ENCODE measurements around the gene PCNT. TPM values are rescaled to one million over a fixed set of nuclear protein-coding genes. Genes with fewer than 3 reads are reported as not detected.

The PCNT gene
- total RNA-seq, 2 experiments from 2014 or later = 54.4 to 55.5 TPM

- no peaks in the 10 kb centered on the region for H3K27me3 Mint-ChIP-seq
- ChIA-PET CTCF (no interaction called here), POLR2A (no interaction called here)
- no peak overlapping the region for H3K27ac ChIP-seq (ENCODE audit: low read depth in 1 of 2, low read length in 2 of 2)
- no peak for ATAC-seq (ENCODE audit: poor library complexity)
- intact Hi-C loops (cut with DNase I, micrococcal nuclease) = no loop called here
- DNase-seq = no peak
- H3K4me3 ChIP-seq (ENCODE audit: low read length) = no peak overlapping the region
- peaks cover 53% of the 10 kb centered on the region for H3K36me3 ChIP-seq (ENCODE audit: insufficient read depth, low read length)
- H3K4me1 Mint-ChIP-seq (ENCODE audit: low read depth) = no peaks in the 10 kb centered on the region
- TF ChIP-seq CTCF (IDR thresholded peaks at IDR 0.05) = no peak
- no peak overlapping the region for H3K27ac Mint-ChIP-seq
- no peaks in the 10 kb centered on the region for H3K27me3 ChIP-seq (ENCODE audit: control insufficient read depth in 1 of 2, insufficient read depth in 2 of 2, low read length in 2 of 2)
- no peaks in the 10 kb centered on the region for H3K9me3 ChIP-seq (ENCODE audit: control insufficient read depth in 1 of 2, insufficient read depth in 1 of 2, low read length in 2 of 2)
- no peak overlapping the region for H3K4me3 Mint-ChIP-seq
- no peaks in the 10 kb centered on the region for H3K9me3 Mint-ChIP-seq
- H3K36me3 Mint-ChIP-seq (ENCODE audit: low read depth) = peaks cover 60% of the 10 kb centered on the region
- no peaks in the 10 kb centered on the region for H3K4me1 ChIP-seq (ENCODE audit: insufficient read depth, low read length)
These were observed 69.0 kb downstream of the PCNT start for GRCh38 chr21:46392921-46393320.

- H3K9me3 ChIP-seq (ENCODE audit: control insufficient read depth in 1 of 2, insufficient read depth in 1 of 2, low read length in 2 of 2) = no peaks in the 10 kb centered on the region
- intact Hi-C loops (cut with DNase I, micrococcal nuclease) = no loop called here
- no peaks in the 10 kb centered on the region for H3K4me1 ChIP-seq (ENCODE audit: insufficient read depth, low read length)
- no peak for TF ChIP-seq CTCF (IDR thresholded peaks at IDR 0.05)
- H3K27me3 ChIP-seq (ENCODE audit: control insufficient read depth in 1 of 2, insufficient read depth in 2 of 2, low read length in 2 of 2) = no peaks in the 10 kb centered on the region
- Mint-ChIP-seq H3K36me3 (ENCODE audit: low read depth) (peaks cover 65% of the 10 kb centered on the region), H3K4me3 (no peak overlapping the region), H3K27ac (no peak overlapping the region), H3K9me3 (no peaks in the 10 kb centered on the region), H3K27me3 (no peaks in the 10 kb centered on the region), H3K4me1 (ENCODE audit: low read depth) (no peaks in the 10 kb centered on the region)
- H3K27ac ChIP-seq (ENCODE audit: low read depth in 1 of 2, low read length in 2 of 2) = no peak overlapping the region
- H3K4me3 ChIP-seq (ENCODE audit: low read length) = no peak overlapping the region
- ChIA-PET CTCF (no interaction called here), POLR2A (interaction anchor here (0.7 kb wide), 1 partner anchor 159 kb away, joined by 3 read pairs; no protein-coding TSS in a partner anchor)
- ATAC-seq (ENCODE audit: poor library complexity) (no peak), DNase-seq (no peak)
- peaks cover 59% of the 10 kb centered on the region for H3K36me3 ChIP-seq (ENCODE audit: insufficient read depth, low read length)
These were observed 69.5 kb downstream of the PCNT start for GRCh38 chr21:46393451-46393940.

- H3K27ac Mint-ChIP-seq = no peak overlapping the region
- no peak overlapping the region for H3K4me3 Mint-ChIP-seq
- peaks cover 58% of the 10 kb centered on the region for H3K36me3 ChIP-seq (ENCODE audit: insufficient read depth, low read length)
- H3K9me3 Mint-ChIP-seq = no peaks in the 10 kb centered on the region
- DNase-seq = peak in 2 of 14 experiments; percentile 6 to 19
- H3K27ac ChIP-seq (ENCODE audit: low read depth in 1 of 2, low read length in 2 of 2) = no peak overlapping the region
- H3K27me3 ChIP-seq (ENCODE audit: control insufficient read depth in 1 of 2, insufficient read depth in 2 of 2, low read length in 2 of 2) = no peaks in the 10 kb centered on the region
- no peak overlapping the region for H3K4me3 ChIP-seq (ENCODE audit: low read length)
- intact Hi-C loops (cut with DNase I, micrococcal nuclease) = no loop called here
- ATAC-seq (ENCODE audit: poor library complexity) = no peak
- H3K4me1 ChIP-seq (ENCODE audit: insufficient read depth, low read length) = no peaks in the 10 kb centered on the region
- no peaks in the 10 kb centered on the region for H3K27me3 Mint-ChIP-seq
- peaks cover 65% of the 10 kb centered on the region for H3K36me3 Mint-ChIP-seq (ENCODE audit: low read depth)
- no peaks in the 10 kb centered on the region for H3K4me1 Mint-ChIP-seq (ENCODE audit: low read depth)
- TF ChIP-seq CTCF (IDR thresholded peaks at IDR 0.05) = no peak
- ChIA-PET CTCF (no interaction called here), POLR2A (interaction anchor here (0.7 kb wide), 1 partner anchor 158 kb away, joined by 3 read pairs; no protein-coding TSS in a partner anchor)
- H3K9me3 ChIP-seq (ENCODE audit: control insufficient read depth in 1 of 2, insufficient read depth in 1 of 2, low read length in 2 of 2) = no peaks in the 10 kb centered on the region
These were observed 70.1 kb downstream of the PCNT start for GRCh38 chr21:46393941-46394594.
